ENCODE measurements around the gene EFNB3.

DNA sequence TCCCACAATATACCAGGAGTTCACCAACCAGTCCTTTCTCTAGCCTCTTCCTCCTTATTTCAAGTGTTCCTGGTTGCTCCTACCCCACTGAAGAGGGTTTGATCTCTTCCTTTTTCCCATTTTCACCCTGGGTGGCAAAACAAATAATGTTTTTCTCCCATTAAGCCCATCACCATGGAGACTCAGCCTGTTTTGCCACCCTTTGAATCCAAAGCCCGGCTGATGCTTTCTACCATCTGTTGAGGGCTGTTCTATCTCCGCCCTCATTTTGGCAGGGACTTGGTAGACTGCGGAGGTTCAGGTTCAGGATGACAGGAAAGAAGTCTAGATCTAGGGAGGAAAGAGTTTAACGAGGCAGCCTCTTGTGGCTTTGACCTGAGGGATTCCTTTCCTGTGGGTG is 15.1 kb downstream of the EFNB3 start:
- no peak for TF ChIP-seq CTCF (conservative IDR thresholded peaks at IDR 0.05)
- no peak for TF ChIP-seq EZH2 (IDR thresholded peaks at IDR 0.05; ENCODE audit: low read depth)

Measured in PC-9 (cell line).